Keratinocyte (primary cell): ENCODE data around the gene NEU4. TPM values are rescaled to one million over a fixed set of nuclear protein-coding genes. Genes with fewer than 3 reads are reported as not detected.

Experiments
- DNase-seq: peaks from one replicate; pipeline ENCODE4 v3.0.0-alpha.2; 2011; ENCODE audit warnings: low read depth, missing footprints, low spot score
- FAIRE-seq: peaks from 2 replicates; lab custom pipeline; 2011; peaks lifted over from hg19 to GRCh38; lab: Jason Lieb, UNC
- H2AFZ ChIP-seq: 2 replicates; pipeline ENCODE4 v1.6.0; 2012; ENCODE audit warnings: low read length, control low read depth, inconsistent platforms; ENCODE audit not compliant: control insufficient read depth
- H3K27ac ChIP-seq: 2 replicates; pipeline ENCODE4 v1.5.1; 2011; ENCODE audit warnings: low read length; ENCODE audit not compliant: control insufficient read depth, insufficient read depth
- H3K27me3 ChIP-seq: 3 replicates; pipeline ENCODE4 v1.6.0; 2011; ENCODE audit warnings: low read length; ENCODE audit not compliant: control insufficient read depth, insufficient read depth; ENCODE audit errors: extremely low read depth
- H3K36me3 ChIP-seq, 2 experiments: 2 replicates in 1 of 2; 3 replicates in 1 of 2; pipeline ENCODE4 v1.5.1; 2011; ENCODE audit warnings: low read length in 2 of 2, mild to moderate bottlenecking in 1 of 2; ENCODE audit not compliant: control insufficient read depth in 2 of 2, insufficient read depth in 2 of 2; ENCODE audit errors: extremely low read depth in 1 of 2
- H3K4me1 ChIP-seq: 3 replicates; pipeline ENCODE4 v1.5.1; 2011; ENCODE audit warnings: low read length; ENCODE audit not compliant: control insufficient read depth, insufficient read depth; ENCODE audit errors: extremely low read depth
- H3K4me2 ChIP-seq: 3 replicates; pipeline ENCODE4 v1.6.0; 2011; ENCODE audit warnings: low read depth, low read length; ENCODE audit not compliant: control insufficient read depth, insufficient read depth; ENCODE audit errors: extremely low read depth
- H3K4me3 ChIP-seq, 3 experiments: fragments of 200-600 bp in 1 of 3; sonication (generic) in 1 of 3; 2 replicates in 2 of 3; 3 replicates in 1 of 3; pipeline ENCODE4 v1.5.1; 2011 to 2016; ENCODE audit warnings: low read length in 3 of 3, mild to moderate bottlenecking in 3 of 3, control low read depth in 2 of 3, inconsistent platforms in 1 of 3, low read depth in 1 of 3, mixed read lengths in 1 of 3, mixed run types in 1 of 3, moderate library complexity in 1 of 3; ENCODE audit not compliant: control insufficient read depth in 2 of 3, insufficient read depth in 2 of 3; ENCODE audit errors: extremely low read depth in 1 of 3
- H3K79me2 ChIP-seq: 2 replicates; pipeline ENCODE4 v1.6.0; 2012; ENCODE audit warnings: low read length; ENCODE audit not compliant: control insufficient read depth, insufficient read depth
- H3K9ac ChIP-seq: 3 replicates; pipeline ENCODE4 v1.6.0; 2011; ENCODE audit warnings: low read length; ENCODE audit not compliant: control insufficient read depth, insufficient read depth; ENCODE audit errors: extremely low read depth
- H3K9me1 ChIP-seq: 3 replicates; pipeline ENCODE4 v1.6.0; 2011; ENCODE audit warnings: low read length; ENCODE audit not compliant: control insufficient read depth, insufficient read depth; ENCODE audit errors: extremely low read depth
- H3K9me3 ChIP-seq: 2 replicates; pipeline ENCODE4 v1.5.1; 2012; ENCODE audit warnings: low read depth, low read length; ENCODE audit not compliant: control insufficient read depth
- H4K20me1 ChIP-seq: 3 replicates; pipeline ENCODE4 v1.6.0; 2011; ENCODE audit warnings: low read length; ENCODE audit not compliant: control insufficient read depth, insufficient read depth; ENCODE audit errors: extremely low read depth
- CTCF ChIP-seq, 3 experiments: IDR thresholded peaks in 1 of 3; conservative IDR thresholded peaks in 1 of 3; optimal IDR thresholded peaks in 1 of 3; 2 replicates in 2 of 3; 3 replicates in 1 of 3; pipeline versions ENCODE3 to v1.5.1; 2011; ENCODE audit warnings: low read length in 3 of 3, mild to moderate bottlenecking in 3 of 3, moderate library complexity in 2 of 3, control low read depth in 1 of 3, inconsistent platforms in 1 of 3; ENCODE audit not compliant: insufficient read depth in 2 of 3; ENCODE audit errors: extremely low read depth in 1 of 3
- EZH2 ChIP-seq: IDR thresholded peaks from one replicate; pipeline ENCODE4 v1.6.1; 2012; ENCODE audit warnings: inconsistent platforms, mild to moderate bottlenecking, low read length, moderate library complexity
- dilution Hi-C: fragments of 300-500 bp; cut with MboI; formaldehyde crosslinking; loops from one replicate; pipeline ENCODE4 v1.7.0; 2020; ENCODE audit warnings: low sequenced_read_pairs; ENCODE audit not compliant: extremely low pct_ligation_motif_present
- polyA plus RNA-seq, 5 experiments: library from polyadenylated mRNA; depleted of rRNA in 3 of 5; stranded (reverse) in 3 of 5; stranded (forward) in 1 of 5; unstranded in 1 of 5; fragments of >200 nt; gene quantifications; 1 replicate in 1 of 5; 2 replicates in 3 of 5; 3 replicates in 1 of 5; pipeline versions ENCODE4 v1.2.1 to v1.2.3, GENCODE V29; 2011 to 2012; ENCODE audit warnings: missing spikeins in 2 of 5, low read depth in 1 of 5, low replicate concordance in 1 of 5

Gene NEU4
- polyA plus RNA-seq, 1 donor (not counting 4 experiments of a cell fraction or from before 2014, with no cell fraction given), result not detected

- Histone ChIP-seq H2AFZ (no peak overlapping the region), H4K20me1 (no peaks in the 10 kb centered on the region), H3K4me2 (no peak overlapping the region), H3K36me3 (no peaks in the 10 kb centered on the region), H3K9me1 (no peaks in the 10 kb centered on the region), H3K4me3 (no peak overlapping the region), H3K4me1 (peaks cover 2% of the 10 kb centered on the region), H3K27me3 (no peaks in the 10 kb centered on the region), H3K9me3 (no peaks in the 10 kb centered on the region), H3K27ac (no peak overlapping the region), H3K79me2 (no peaks in the 10 kb centered on the region), H3K9ac (no peak overlapping the region)
- DNase-seq, result no peak
- TF ChIP-seq CTCF (optimal IDR thresholded peaks at IDR 0.05 in 1 of 3, IDR thresholded peaks at IDR 0.05 in 1 of 3, conservative IDR thresholded peaks at IDR 0.05 in 1 of 3; ENCODE audit: extremely low read depth in 1 of 3, insufficient read depth in 2 of 3, low read length in 3 of 3), result no peak
- TF ChIP-seq EZH2, result no peak
- FAIRE-seq, result no peak
- dilution Hi-C loops, result no loop called here
Measured at GRCh38 chr2:241795021-241795999, 13.7 kb upstream of the NEU4 start.

- DNase-seq (no peak), FAIRE-seq (no peak)
- no peaks in the 10 kb centered on the region for H3K79me2 ChIP-seq
- no peaks in the 10 kb centered on the region for H3K27me3 ChIP-seq
- H3K9me1 ChIP-seq, result no peaks in the 10 kb centered on the region
- no peak overlapping the region for H3K27ac ChIP-seq
- no peaks in the 10 kb centered on the region for H4K20me1 ChIP-seq
- H2AFZ ChIP-seq, result no peak overlapping the region
- dilution Hi-C loops, result no loop called here
- H3K36me3 ChIP-seq, result no peaks in the 10 kb centered on the region
- peaks cover 2% of the 10 kb centered on the region for H3K4me1 ChIP-seq
- H3K4me2 ChIP-seq, result no peak overlapping the region
- H3K4me3 ChIP-seq, result no peak overlapping the region
- TF ChIP-seq EZH2, result no peak
- no peaks in the 10 kb centered on the region for H3K9me3 ChIP-seq
- H3K9ac ChIP-seq, result no peak overlapping the region
Measured at GRCh38 chr2:241796209-241796608, 12.8 kb upstream of the NEU4 start.
